ENCODE data around the gene APOBEC3A.

GRCh38 chr22:38981005-38981991, 23.9 kb downstream of the APOBEC3A start:
- TF ChIP-seq POLR2A (IDR thresholded peaks at IDR 0.05) = peak in 2 of 3 donors; percentile 70 to 81
- peak in 5 of 7 experiments; percentile 61 to 96 (median 77) for TF ChIP-seq CTCF (IDR thresholded peaks at IDR 0.05)
